ENCODE data around the gene ZDHHC13. TPM values are rescaled to one million over a fixed set of nuclear protein-coding genes. Genes with fewer than 3 reads are reported as not detected.

The ZDHHC13 gene
- total RNA-seq, 1 experiment from 2014 or later: 21.8 TPM

- Histone ChIP-seq H3K9me2 (ENCODE audit: insufficient read depth) (no peaks in the 10 kb centered on the region), H2AFZ (ENCODE audit: low read depth, low read length, poor library complexity, severe bottlenecking) (no peak overlapping the region)
These were observed 44.7 kb downstream of the ZDHHC13 start for GRCh38 chr11:19161651-19162050.

DNA sequence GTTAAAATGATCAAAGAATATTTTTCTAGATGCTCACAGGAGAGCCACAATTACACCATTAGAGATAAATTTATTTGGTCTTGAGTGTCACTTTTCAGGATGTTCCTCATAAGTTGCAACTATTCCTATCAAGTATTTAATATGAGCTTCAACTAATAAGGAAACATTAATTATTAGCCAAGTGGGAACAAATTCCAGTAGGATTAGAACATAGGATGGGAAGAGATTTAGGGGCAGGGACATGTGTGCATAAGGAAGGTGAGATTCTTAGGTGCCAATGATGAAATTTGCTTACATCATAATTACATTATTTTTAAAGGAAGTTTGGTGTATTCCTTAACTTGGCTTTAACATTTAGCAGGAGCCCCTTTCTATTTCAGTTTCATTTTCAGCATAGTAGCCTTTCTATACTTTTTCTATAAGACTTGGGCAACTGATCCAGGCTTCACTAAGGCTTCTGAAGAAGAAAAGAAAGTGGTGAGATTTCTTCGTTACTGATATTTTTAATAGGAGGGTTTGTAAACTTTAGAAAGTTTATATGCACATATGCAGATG is 46.1 kb downstream of the ZDHHC13 start:
- ChIA-PET POLR2A (interaction anchor here (1.0 kb wide), 1 partner anchor 16 kb away, joined by 7 read pairs; no protein-coding TSS in a partner anchor), CTCF (no interaction called here), RAD21 (ENCODE audit: low non-redundant PET in 1 of 2, low total read pairs in 2 of 2, uncharacterized antibody in 2 of 2, unreplicated experiment in 2 of 2) (no interaction called here)
- H3K9me3 ChIP-seq (ENCODE audit: control insufficient read depth in 1 of 2, insufficient read depth in 1 of 2, low read depth in 1 of 2, low read length in 2 of 2): no peaks in the 10 kb centered on the region
- DNase-seq (ENCODE audit: low read depth, low spot score) (no peak), ATAC-seq (no peak)
- no peak overlapping the region for H3K4me2 ChIP-seq (ENCODE audit: low read length)
- no peaks in the 10 kb centered on the region for H3K79me2 ChIP-seq (ENCODE audit: insufficient read depth, low read length)
- no peak overlapping the region for H3K4me3 ChIP-seq (replicated peaks in 1 of 2; ENCODE audit: low read depth in 1 of 2, low read length in 2 of 2)
- peaks cover 8 to 9% of the 10 kb centered on the region in 2 experiments; a peak in 2 of 4 replicates for H3K36me3 ChIP-seq (ENCODE audit: control insufficient read depth in 1 of 2, insufficient read depth in 2 of 2, low read length in 2 of 2)
- H3K4me1 ChIP-seq (ENCODE audit: control insufficient read depth in 1 of 2, insufficient read depth in 2 of 2, low read length in 2 of 2): no peaks in the 10 kb centered on the region
- H4K20me1 ChIP-seq (ENCODE audit: insufficient read depth): no peaks in the 10 kb centered on the region
- no peak overlapping the region for H3K27ac ChIP-seq (ENCODE audit: low read depth, low read length)
- H3K9me2 ChIP-seq (ENCODE audit: insufficient read depth): no peaks in the 10 kb centered on the region
- intact Hi-C loops (cut with micrococcal nuclease): no loop called here
- no TSS peak for BruUV-seq (replicated peaks)
- no peak overlapping the region for H2AFZ ChIP-seq (ENCODE audit: low read depth, low read length, poor library complexity, severe bottlenecking)
- no peaks in the 10 kb centered on the region for H3K27me3 ChIP-seq (ENCODE audit: insufficient read depth, low read length)
- H3K9ac ChIP-seq (ENCODE audit: low read length): no peak overlapping the region
- TF ChIP-seq SP1 (IDR thresholded peaks at IDR 0.05; ENCODE audit: low read depth) (no peak), ZNF274 (IDR thresholded peaks at IDR 0.05; ENCODE audit: low read depth, low read length) (no peak), EGR1 (IDR thresholded peaks at IDR 0.05; ENCODE audit: low read depth) (no peak), EZH2phosphoT487 (IDR thresholded peaks at IDR 0.05; ENCODE audit: borderline replicate concordance) (no peak), CEBPB (IDR thresholded peaks at IDR 0.05; ENCODE audit: low read depth) (no peak), FOSL1 (IDR thresholded peaks at IDR 0.05; ENCODE audit: low read depth) (no peak), ZBTB33 (IDR thresholded peaks at IDR 0.05; ENCODE audit: extremely low read depth, insufficient replicate concordance, low read length) (no peak), ATF3 (IDR thresholded peaks at IDR 0.05) (no peak), POLR2A (IDR thresholded peaks at IDR 0.05; ENCODE audit: borderline replicate concordance, extremely low read depth, insufficient read depth, insufficient read length) (no peak)
- TF ChIP-seq, protein P1, sequence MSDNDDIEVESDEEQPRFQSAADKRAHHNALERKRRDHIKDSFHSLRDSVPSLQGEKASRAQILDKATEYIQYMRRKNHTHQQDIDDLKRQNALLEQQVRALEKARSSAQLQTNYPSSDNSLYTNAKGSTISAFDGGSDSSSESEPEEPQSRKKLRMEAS (IDR thresholded peaks at IDR 0.05): no peak
- TF ChIP-seq, protein P2, sequence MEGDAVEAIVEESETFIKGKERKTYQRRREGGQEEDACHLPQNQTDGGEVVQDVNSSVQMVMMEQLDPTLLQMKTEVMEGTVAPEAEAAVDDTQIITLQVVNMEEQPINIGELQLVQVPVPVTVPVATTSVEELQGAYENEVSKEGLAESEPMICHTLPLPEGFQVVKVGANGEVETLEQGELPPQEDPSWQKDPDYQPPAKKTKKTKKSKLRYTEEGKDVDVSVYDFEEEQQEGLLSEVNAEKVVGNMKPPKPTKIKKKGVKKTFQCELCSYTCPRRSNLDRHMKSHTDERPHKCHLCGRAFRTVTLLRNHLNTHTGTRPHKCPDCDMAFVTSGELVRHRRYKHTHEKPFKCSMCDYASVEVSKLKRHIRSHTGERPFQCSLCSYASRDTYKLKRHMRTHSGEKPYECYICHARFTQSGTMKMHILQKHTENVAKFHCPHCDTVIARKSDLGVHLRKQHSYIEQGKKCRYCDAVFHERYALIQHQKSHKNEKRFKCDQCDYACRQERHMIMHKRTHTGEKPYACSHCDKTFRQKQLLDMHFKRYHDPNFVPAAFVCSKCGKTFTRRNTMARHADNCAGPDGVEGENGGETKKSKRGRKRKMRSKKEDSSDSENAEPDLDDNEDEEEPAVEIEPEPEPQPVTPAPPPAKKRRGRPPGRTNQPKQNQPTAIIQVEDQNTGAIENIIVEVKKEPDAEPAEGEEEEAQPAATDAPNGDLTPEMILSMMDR (IDR thresholded peaks at IDR 0.05 in 2 of 3, conservative IDR thresholded peaks at IDR 0.05 in 1 of 3; ENCODE audit: borderline replicate concordance in 1 of 3, insufficient read depth in 1 of 3, low read depth in 2 of 3, low read length in 2 of 3): no peak

More at GRCh38 chr11:19161651-19162050, 44.7 kb downstream of the ZDHHC13 start:
- DNase-seq (ENCODE audit: low read depth, low spot score) (no peak), ATAC-seq (no peak)
- Histone ChIP-seq H3K27me3 (ENCODE audit: insufficient read depth, low read length) (no peaks in the 10 kb centered on the region), H3K4me3 (replicated peaks in 1 of 2; ENCODE audit: low read depth in 1 of 2, low read length in 2 of 2) (no peak overlapping the region), H4K20me1 (ENCODE audit: insufficient read depth) (no peaks in the 10 kb centered on the region), H3K27ac (ENCODE audit: low read depth, low read length) (no peak overlapping the region), H3K4me2 (ENCODE audit: low read length) (no peak overlapping the region), H3K79me2 (ENCODE audit: insufficient read depth, low read length) (no peaks in the 10 kb centered on the region), H3K9ac (ENCODE audit: low read length) (no peak overlapping the region), H3K36me3 (ENCODE audit: control insufficient read depth in 1 of 2, insufficient read depth in 2 of 2, low read length in 2 of 2) (peaks cover 8 to 9% of the 10 kb centered on the region in 2 experiments; a peak in 2 of 4 replicates), H3K9me3 (ENCODE audit: control insufficient read depth in 1 of 2, insufficient read depth in 1 of 2, low read depth in 1 of 2, low read length in 2 of 2) (no peaks in the 10 kb centered on the region), H3K4me1 (ENCODE audit: control insufficient read depth in 1 of 2, insufficient read depth in 2 of 2, low read length in 2 of 2) (no peaks in the 10 kb centered on the region)
- intact Hi-C loops (cut with micrococcal nuclease): no loop called here
- CTCF ChIA-PET: no interaction called here
- RAD21 ChIA-PET (ENCODE audit: low non-redundant PET in 1 of 2, low total read pairs in 2 of 2, uncharacterized antibody in 2 of 2, unreplicated experiment in 2 of 2): no interaction called here
- POLR2A ChIA-PET: no interaction called here
- TF ChIP-seq CEBPB (IDR thresholded peaks at IDR 0.05; ENCODE audit: low read depth) (no peak), EZH2 (IDR thresholded peaks at IDR 0.05) (no peak), SIN3A (IDR thresholded peaks at IDR 0.05; ENCODE audit: low read depth) (no peak)
- BruUV-seq (replicated peaks): no TSS peak

All from HCT116 (cell line).